ENCODE data around the gene AUTS2. TPM values are rescaled to one million over a fixed set of nuclear protein-coding genes. Genes with fewer than 3 reads are reported as not detected.

AUTS2 gene
- polyA plus RNA-seq, 1 donor (not counting 4 experiments of a cell fraction or from before 2014, with no cell fraction given): 4.7 TPM

- Histone ChIP-seq H3K4me3 (ENCODE audit: control insufficient read depth in 2 of 3, extremely low read depth in 1 of 3, insufficient read depth in 2 of 3, low read depth in 1 of 3, low read length in 3 of 3) (peak overlapping the region in 1 of 3 experiments; percentile 12), H4K20me1 (ENCODE audit: control insufficient read depth, extremely low read depth, insufficient read depth, low read length) (no peaks in the 10 kb centered on the region), H3K27me3 (ENCODE audit: control insufficient read depth, extremely low read depth, insufficient read depth, low read length) (no peaks in the 10 kb centered on the region), H3K9ac (ENCODE audit: control insufficient read depth, extremely low read depth, insufficient read depth, low read length) (peak overlapping the region; percentile 9), H3K4me2 (ENCODE audit: control insufficient read depth, extremely low read depth, insufficient read depth, low read depth, low read length) (peak overlapping the region; percentile 87), H2AFZ (ENCODE audit: control insufficient read depth, low read length) (no peak overlapping the region), H3K4me1 (ENCODE audit: control insufficient read depth, extremely low read depth, insufficient read depth, low read length) (peaks cover 43% of the 10 kb centered on the region), H3K79me2 (ENCODE audit: control insufficient read depth, insufficient read depth, low read length) (peaks cover 4% of the 10 kb centered on the region), H3K36me3 (ENCODE audit: control insufficient read depth in 2 of 2, extremely low read depth in 1 of 2, insufficient read depth in 2 of 2, low read length in 2 of 2) (no peaks in the 10 kb centered on the region), H3K27ac (ENCODE audit: control insufficient read depth, insufficient read depth, low read length) (peak overlapping the region; percentile 77), H3K9me1 (ENCODE audit: control insufficient read depth, extremely low read depth, insufficient read depth, low read length) (peaks cover 5% of the 10 kb centered on the region), H3K9me3 (ENCODE audit: control insufficient read depth, low read depth, low read length) (peaks cover 2% of the 10 kb centered on the region)
- FAIRE-seq: peak; percentile 85
- peak; percentile 62 for DNase-seq (ENCODE audit: low read depth, low spot score)
- no peak for TF ChIP-seq EZH2 (IDR thresholded peaks at IDR 0.05; ENCODE audit: low read length)
- TF ChIP-seq CTCF (optimal IDR thresholded peaks at IDR 0.05 in 1 of 3, IDR thresholded peaks at IDR 0.05 in 1 of 3, conservative IDR thresholded peaks at IDR 0.05 in 1 of 3; ENCODE audit: extremely low read depth in 1 of 3, insufficient read depth in 2 of 3, low read length in 3 of 3): no peak
- dilution Hi-C loops (cut with MboI; ENCODE audit: extremely low pct_ligation_motif_present, low sequenced_read_pairs): loop anchor here (5.0 kb wide), 1 partner anchor 98 kb away; no protein-coding TSS in a partner anchor
Measured at GRCh38 chr7:70599446-70600190, 1001.3 kb downstream of the AUTS2 start.

- Histone ChIP-seq H3K4me2 (ENCODE audit: control insufficient read depth, extremely low read depth, insufficient read depth, low read depth, low read length) (no peak overlapping the region), H3K9me1 (ENCODE audit: control insufficient read depth, extremely low read depth, insufficient read depth, low read length) (peaks cover 5% of the 10 kb centered on the region), H4K20me1 (ENCODE audit: control insufficient read depth, extremely low read depth, insufficient read depth, low read length) (no peaks in the 10 kb centered on the region), H3K27ac (ENCODE audit: control insufficient read depth, insufficient read depth, low read length) (no peak overlapping the region), H3K9me3 (ENCODE audit: control insufficient read depth, low read depth, low read length) (peaks cover 2% of the 10 kb centered on the region), H3K9ac (ENCODE audit: control insufficient read depth, extremely low read depth, insufficient read depth, low read length) (no peak overlapping the region), H3K79me2 (ENCODE audit: control insufficient read depth, insufficient read depth, low read length) (peaks cover 4% of the 10 kb centered on the region), H3K4me1 (ENCODE audit: control insufficient read depth, extremely low read depth, insufficient read depth, low read length) (peaks cover 38% of the 10 kb centered on the region), H2AFZ (ENCODE audit: control insufficient read depth, low read length) (no peak overlapping the region), H3K27me3 (ENCODE audit: control insufficient read depth, extremely low read depth, insufficient read depth, low read length) (no peaks in the 10 kb centered on the region), H3K36me3 (ENCODE audit: control insufficient read depth in 2 of 2, extremely low read depth in 1 of 2, insufficient read depth in 2 of 2, low read length in 2 of 2) (no peaks in the 10 kb centered on the region), H3K4me3 (ENCODE audit: control insufficient read depth in 2 of 3, extremely low read depth in 1 of 3, insufficient read depth in 2 of 3, low read depth in 1 of 3, low read length in 3 of 3) (no peak overlapping the region)
- TF ChIP-seq CTCF (optimal IDR thresholded peaks at IDR 0.05 in 1 of 3, IDR thresholded peaks at IDR 0.05 in 1 of 3, conservative IDR thresholded peaks at IDR 0.05 in 1 of 3; ENCODE audit: extremely low read depth in 1 of 3, insufficient read depth in 2 of 3, low read length in 3 of 3) (no peak), EZH2 (IDR thresholded peaks at IDR 0.05; ENCODE audit: low read length) (no peak)
- DNase-seq (ENCODE audit: low read depth, low spot score) (no peak), FAIRE-seq (no peak)
- dilution Hi-C loops (cut with MboI; ENCODE audit: extremely low pct_ligation_motif_present, low sequenced_read_pairs): no loop called here
Measured at GRCh38 chr7:70600993-70601392, 1002.7 kb downstream of the AUTS2 start.
